GM12892 (cell line): Measurements from ENCODE around the gene WDR62.

Experiments
- POLR2A ChIP-seq: IDR thresholded peaks from 2 replicates; pipeline ENCODE4 v1.6.1; 2011; ENCODE audit warnings: low read depth, low read length, control low read depth
- POLR2AphosphoS5 ChIP-seq: IDR thresholded peaks from 2 replicates; pipeline ENCODE4 v1.6.1; 2011; ENCODE audit warnings: low read depth, low read length, control low read depth

GRCh38 chr19:36051236-36051635 lies 3.5 kb upstream of the WDR62 start:
- TF ChIP-seq POLR2AphosphoS5 (no peak), POLR2A (no peak)
